ENCODE measurements around the gene KCNQ2.

The KCNQ2 gene

DNA sequence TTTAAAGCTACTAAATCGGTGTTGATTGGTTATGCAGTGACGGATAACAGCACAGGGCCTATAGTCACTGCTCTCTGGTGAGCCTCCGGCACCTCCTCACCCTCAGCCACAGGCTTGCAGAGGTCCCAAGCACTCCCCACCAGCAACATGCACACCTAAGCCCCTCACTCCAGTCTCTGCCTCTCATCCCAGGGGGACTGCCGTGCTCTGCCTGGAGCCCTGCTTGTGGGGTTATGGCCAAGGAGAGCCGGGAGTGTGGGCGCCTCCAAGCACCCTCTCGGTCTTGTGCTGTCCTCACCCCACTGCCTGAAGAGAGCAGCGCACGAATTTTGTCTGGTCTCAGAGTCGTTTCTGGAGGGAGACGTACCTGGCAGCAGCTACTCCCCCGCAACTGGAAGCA lies 33.3 kb upstream of the KCNQ2 start:
- no peaks in the 10 kb centered on the region; the same call in 1 of the 2 replicates for H3F3A ChIP-seq (ENCODE audit: control insufficient read depth, insufficient read depth)
- no peaks in the 10 kb centered on the region for H3K9me2 ChIP-seq (replicated peaks; ENCODE audit: control insufficient read depth, low read length)
- H3K4me2 ChIP-seq (ENCODE audit: low read length) = no peak overlapping the region
- H3K79me2 ChIP-seq (ENCODE audit: control insufficient read depth, low read length) = no peaks in the 10 kb centered on the region
- H3K9me3 ChIP-seq (ENCODE audit: control insufficient read depth, insufficient read depth, low read length) = no peaks in the 10 kb centered on the region
- no peak overlapping the region for H3K4me3 ChIP-seq (ENCODE audit: low read length)
- no peaks in the 10 kb centered on the region for H3K27me3 ChIP-seq (ENCODE audit: control insufficient read depth, low read length)
- TF ChIP-seq, protein P1, sequence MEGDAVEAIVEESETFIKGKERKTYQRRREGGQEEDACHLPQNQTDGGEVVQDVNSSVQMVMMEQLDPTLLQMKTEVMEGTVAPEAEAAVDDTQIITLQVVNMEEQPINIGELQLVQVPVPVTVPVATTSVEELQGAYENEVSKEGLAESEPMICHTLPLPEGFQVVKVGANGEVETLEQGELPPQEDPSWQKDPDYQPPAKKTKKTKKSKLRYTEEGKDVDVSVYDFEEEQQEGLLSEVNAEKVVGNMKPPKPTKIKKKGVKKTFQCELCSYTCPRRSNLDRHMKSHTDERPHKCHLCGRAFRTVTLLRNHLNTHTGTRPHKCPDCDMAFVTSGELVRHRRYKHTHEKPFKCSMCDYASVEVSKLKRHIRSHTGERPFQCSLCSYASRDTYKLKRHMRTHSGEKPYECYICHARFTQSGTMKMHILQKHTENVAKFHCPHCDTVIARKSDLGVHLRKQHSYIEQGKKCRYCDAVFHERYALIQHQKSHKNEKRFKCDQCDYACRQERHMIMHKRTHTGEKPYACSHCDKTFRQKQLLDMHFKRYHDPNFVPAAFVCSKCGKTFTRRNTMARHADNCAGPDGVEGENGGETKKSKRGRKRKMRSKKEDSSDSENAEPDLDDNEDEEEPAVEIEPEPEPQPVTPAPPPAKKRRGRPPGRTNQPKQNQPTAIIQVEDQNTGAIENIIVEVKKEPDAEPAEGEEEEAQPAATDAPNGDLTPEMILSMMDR (IDR thresholded peaks at IDR 0.05; ENCODE audit: low read depth, low read length, poor library complexity, severe bottlenecking) = no peak
- TF ChIP-seq EZH2phosphoT487 (IDR thresholded peaks at IDR 0.05; ENCODE audit: borderline replicate concordance, low read length) = no peak
- H4K20me1 ChIP-seq (ENCODE audit: control insufficient read depth, insufficient read depth, low read depth, low read length) = no peaks in the 10 kb centered on the region
- no peak overlapping the region for H3K27ac ChIP-seq (ENCODE audit: low read depth, low read length)
- H3K4me1 ChIP-seq (ENCODE audit: control insufficient read depth, low read length) = peaks cover 16% of the 10 kb centered on the region
- no peaks in the 10 kb centered on the region for H3K36me3 ChIP-seq (ENCODE audit: control insufficient read depth, low read length)

DNA sequence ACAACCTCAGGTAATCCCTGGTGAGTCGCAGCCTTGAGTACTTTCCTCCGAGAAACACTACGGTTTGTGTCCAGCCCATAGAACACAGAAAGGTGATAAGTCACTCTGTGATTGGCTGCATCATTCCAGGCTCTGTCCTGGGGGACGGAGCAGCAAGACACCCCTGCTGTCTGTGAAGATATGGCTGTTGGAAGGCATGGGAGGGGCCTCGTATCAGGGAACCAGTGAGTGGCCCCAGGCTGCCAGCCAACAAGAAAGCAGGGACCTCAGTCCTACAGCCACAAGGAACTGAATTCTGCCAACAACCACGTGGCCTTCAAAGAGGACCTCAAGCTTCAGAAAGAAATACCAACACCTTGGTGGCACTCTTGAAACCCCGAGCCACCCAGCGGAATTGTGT lies 32.8 kb upstream of the KCNQ2 start:
- H4K20me1 ChIP-seq (ENCODE audit: control insufficient read depth, insufficient read depth, low read depth, low read length) = no peaks in the 10 kb centered on the region
- H3K9me2 ChIP-seq (replicated peaks; ENCODE audit: control insufficient read depth, low read length) = no peaks in the 10 kb centered on the region
- no peaks in the 10 kb centered on the region; the same call in 1 of the 2 replicates for H3F3A ChIP-seq (ENCODE audit: control insufficient read depth, insufficient read depth)
- H3K4me1 ChIP-seq (ENCODE audit: control insufficient read depth, low read length) = peaks cover 16% of the 10 kb centered on the region
- H3K79me2 ChIP-seq (ENCODE audit: control insufficient read depth, low read length) = no peaks in the 10 kb centered on the region
- H3K4me2 ChIP-seq (ENCODE audit: low read length) = no peak overlapping the region
- H3K36me3 ChIP-seq (ENCODE audit: control insufficient read depth, low read length) = no peaks in the 10 kb centered on the region
- no peak overlapping the region for H3K27ac ChIP-seq (ENCODE audit: low read depth, low read length)
- H3K9me3 ChIP-seq (ENCODE audit: control insufficient read depth, insufficient read depth, low read length) = no peaks in the 10 kb centered on the region
- H3K4me3 ChIP-seq (ENCODE audit: low read length) = no peak overlapping the region
- TF ChIP-seq, protein P1 (IDR thresholded peaks at IDR 0.05; ENCODE audit: low read depth, low read length, poor library complexity, severe bottlenecking) = no peak
- no peak for TF ChIP-seq EZH2phosphoT487 (IDR thresholded peaks at IDR 0.05; ENCODE audit: borderline replicate concordance, low read length)
- H3K27me3 ChIP-seq (ENCODE audit: control insufficient read depth, low read length) = no peaks in the 10 kb centered on the region

DNA sequence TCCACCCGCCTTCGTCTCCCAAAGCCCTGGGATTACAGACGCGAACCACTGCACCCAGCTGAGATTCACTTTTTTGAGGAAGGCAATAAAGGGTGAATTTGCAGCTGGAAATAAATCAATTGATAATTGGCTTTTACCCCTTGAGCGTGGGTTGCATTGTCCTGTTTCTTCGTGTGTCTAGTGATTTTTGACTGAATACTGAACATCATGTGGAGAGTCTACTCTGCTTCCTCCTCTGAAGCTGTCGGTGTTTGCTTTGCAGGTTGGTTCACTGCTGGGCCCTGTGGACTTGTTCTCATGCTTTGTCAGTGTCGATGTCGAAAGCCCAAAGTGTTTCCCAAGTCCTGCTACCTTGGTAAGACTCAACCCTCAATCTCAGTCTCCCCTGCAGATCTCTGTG lies 32.2 kb upstream of the KCNQ2 start:
- Histone ChIP-seq H3F3A (ENCODE audit: control insufficient read depth, insufficient read depth) (no peaks in the 10 kb centered on the region; the same call in 1 of the 2 replicates), H3K9me2 (replicated peaks; ENCODE audit: control insufficient read depth, low read length) (no peaks in the 10 kb centered on the region), H3K27ac (ENCODE audit: low read depth, low read length) (no peak overlapping the region), H3K9me3 (ENCODE audit: control insufficient read depth, insufficient read depth, low read length) (no peaks in the 10 kb centered on the region), H3K79me2 (ENCODE audit: control insufficient read depth, low read length) (no peaks in the 10 kb centered on the region), H4K20me1 (ENCODE audit: control insufficient read depth, insufficient read depth, low read depth, low read length) (no peaks in the 10 kb centered on the region), H3K4me3 (ENCODE audit: low read length) (no peak overlapping the region), H3K27me3 (ENCODE audit: control insufficient read depth, low read length) (no peaks in the 10 kb centered on the region; the same call in 1 of the 2 replicates), H3K4me2 (ENCODE audit: low read length) (no peak overlapping the region), H3K4me1 (ENCODE audit: control insufficient read depth, low read length) (peaks cover 16% of the 10 kb centered on the region), H3K36me3 (ENCODE audit: control insufficient read depth, low read length) (no peaks in the 10 kb centered on the region)
- TF ChIP-seq EZH2phosphoT487 (IDR thresholded peaks at IDR 0.05; ENCODE audit: borderline replicate concordance, low read length) = no peak
- TF ChIP-seq, protein P1 (IDR thresholded peaks at IDR 0.05; ENCODE audit: low read depth, low read length, poor library complexity, severe bottlenecking) = no peak
